RWPE2 (cell line): ENCODE data around the gene ZMAT2.
A peak's percentile ranks its signal among the peaks of the same experiment; 100 is the strongest.
"Not testable (repeated sequence)": the region's sequence is repeated elsewhere in the genome, so short reads cannot be mapped to it uniquely, and the experiment has no call there.

Experiments used
- ATAC-seq: fragments of 200-7000 bp; cut with Tn5 transposase; 3 replicates; pipeline ENCODE4 v1.9.1; 2021; ENCODE audit warnings: low read depth
- DNase-seq: peaks from one replicate; pipeline ENCODE4 v3.0.0-alpha.2; 2020; ENCODE audit warnings: low spot score
- H3K27ac ChIP-seq: fragments of 450-650 bp; 2 replicates; pipeline ENCODE4 v1.5.1; 2017; ENCODE audit warnings: mild to moderate bottlenecking; ENCODE audit not compliant: poor library complexity, severe bottlenecking
- H3K27me3 ChIP-seq: fragments of 250-450 bp; sonication (Bioruptor Pico); 2 replicates; pipeline ENCODE4 v1.5.1; 2021; ENCODE audit warnings: mild to moderate bottlenecking, moderate library complexity; ENCODE audit not compliant: insufficient read depth, poor library complexity, severe bottlenecking
- H3K36me3 ChIP-seq: fragments of 250-450 bp; sonication (Bioruptor Pico); 2 replicates; pipeline ENCODE4 v1.5.1; 2020; ENCODE audit warnings: low read depth, mild to moderate bottlenecking, moderate library complexity
- H3K4me1 ChIP-seq: fragments of 250-450 bp; sonication (Bioruptor Pico); 2 replicates; pipeline ENCODE4 v1.5.1; 2021; ENCODE audit warnings: mild to moderate bottlenecking, moderate library complexity; ENCODE audit not compliant: insufficient read depth, poor library complexity, severe bottlenecking
- H3K4me3 ChIP-seq: fragments of 250-450 bp; sonication (Bioruptor Pico); 2 replicates; pipeline ENCODE4 v1.5.1; 2021; ENCODE audit warnings: mild to moderate bottlenecking, moderate library complexity; ENCODE audit not compliant: severe bottlenecking
- H3K9me3 ChIP-seq: fragments of 250-450 bp; sonication (Bioruptor Pico); 2 replicates; pipeline ENCODE4 v1.5.1; 2021; ENCODE audit warnings: mild to moderate bottlenecking, moderate library complexity; ENCODE audit not compliant: severe bottlenecking
- CTCF ChIP-seq: fragments of 450-650 bp; IDR thresholded peaks from one replicate; pipeline ENCODE4 v1.5.1; 2017; ENCODE audit warnings: mild to moderate bottlenecking, moderate library complexity; ENCODE audit not compliant: poor library complexity, severe bottlenecking

Gene ZMAT2

GRCh38 chr5:140710899-140711552 lies 10.8 kb downstream of the ZMAT2 start:
- Histone ChIP-seq H3K9me3 (no peaks in the 10 kb centered on the region), H3K27me3 (no peaks in the 10 kb centered on the region), H3K36me3 (peaks cover 7% of the 10 kb centered on the region), H3K4me1 (peaks cover 4% of the 10 kb centered on the region), H3K27ac (peak overlapping the region; percentile 47), H3K4me3 (peak overlapping the region; percentile 51)
- DNase-seq (peak; percentile 93), ATAC-seq (peak; percentile 92)
- TF ChIP-seq CTCF, result no peak

GRCh38 chr5:140711794-140712193 lies 11.5 kb downstream of the ZMAT2 start:
- Histone ChIP-seq H3K27me3 (no peaks in the 10 kb centered on the region), H3K27ac (no peak overlapping the region), H3K4me3 (no peak overlapping the region), H3K36me3 (no peaks in the 10 kb centered on the region), H3K9me3 (no peaks in the 10 kb centered on the region), H3K4me1 (peaks cover 4% of the 10 kb centered on the region)
- DNase-seq, result no peak
- TF ChIP-seq CTCF, result no peak
- ATAC-seq, result no peak

GRCh38 chr5:140713562-140714094 lies 13.4 kb downstream of the ZMAT2 start:
- H3K9me3 ChIP-seq, result no peaks in the 10 kb centered on the region
- H3K4me3 ChIP-seq, result no peak overlapping the region
- no peak for TF ChIP-seq CTCF
- H3K4me1 ChIP-seq, result peaks cover 4% of the 10 kb centered on the region
- ATAC-seq (no peak), DNase-seq (no peak)
- no peaks in the 10 kb centered on the region for H3K36me3 ChIP-seq
- H3K27me3 ChIP-seq, result no peaks in the 10 kb centered on the region
- no peak overlapping the region for H3K27ac ChIP-seq

GRCh38 chr5:140716238-140716637 lies 16.0 kb downstream of the ZMAT2 start:
- not testable (repeated sequence) for H3K4me1 ChIP-seq, H3K4me3 ChIP-seq, DNase-seq, ATAC-seq, H3K27ac ChIP-seq, H3K9me3 ChIP-seq, H3K36me3 ChIP-seq, H3K27me3 ChIP-seq

GRCh38 chr5:140718266-140718592 lies 18.0 kb downstream of the ZMAT2 start:
- peak overlapping the region; percentile 24 for H3K4me3 ChIP-seq
- TF ChIP-seq CTCF, result no peak

GRCh38 chr5:140720738-140721137 lies 20.5 kb downstream of the ZMAT2 start:
- DNase-seq, ATAC-seq, H3K9me3 ChIP-seq, H3K4me3 ChIP-seq, H3K27me3 ChIP-seq, H3K4me1 ChIP-seq, H3K36me3 ChIP-seq, H3K27ac ChIP-seq: not testable (repeated sequence)

More at GRCh38 chr5:140718266-140718592, 18.0 kb downstream of the ZMAT2 start:
- no peaks in the 10 kb centered on the region for H3K27me3 ChIP-seq
- H3K36me3 ChIP-seq, result no peaks in the 10 kb centered on the region
- DNase-seq, result no peak
- no peaks in the 10 kb centered on the region for H3K9me3 ChIP-seq
- peak overlapping the region; percentile 6 for H3K27ac ChIP-seq
- ATAC-seq, result no peak
- H3K4me1 ChIP-seq, result no peaks in the 10 kb centered on the region

- not testable (repeated sequence) for H3K4me1 ChIP-seq, H3K9me3 ChIP-seq, H3K27me3 ChIP-seq, ATAC-seq, H3K27ac ChIP-seq, DNase-seq, H3K36me3 ChIP-seq, H3K4me3 ChIP-seq
These were observed 21.1 kb downstream of the ZMAT2 start for GRCh38 chr5:140721395-140721794.
